CD4-positive, alpha-beta T cell treated with Interferon alpha-2 for 1 hour (primary cell): Measurements from ENCODE around the gene BLTP1.

Experiments used
- DNase-seq, 2 donors: peaks; one replicate each; pipeline ENCODE4 v3.0.0-alpha.2; 2020 to 2022

The BLTP1 gene

GRCh38 chr4:122172266-122172665 lies 20.1 kb downstream of the BLTP1 start:
- DNase-seq = no peak

GRCh38 chr4:122178961-122179360 lies 26.8 kb downstream of the BLTP1 start:
- DNase-seq = no peak

- no peak for DNase-seq
Measured at GRCh38 chr4:122195718-122196117, 43.6 kb downstream of the BLTP1 start.
